ENCODE data around the gene DNAJB13.

- TF ChIP-seq SMC3 (IDR thresholded peaks at IDR 0.05; ENCODE audit: low read depth, low read length) (no peak), RCOR1 (IDR thresholded peaks at IDR 0.05; ENCODE audit: insufficient replicate concordance, low read length) (no peak), POLR2A (IDR thresholded peaks at IDR 0.05; ENCODE audit: low read depth, low read length) (no peak), RFX5 (IDR thresholded peaks at IDR 0.05; ENCODE audit: low read depth, low read length) (no peak), MAFK (IDR thresholded peaks at IDR 0.05; ENCODE audit: low read depth, low read length) (no peak), MAZ (IDR thresholded peaks at IDR 0.05; ENCODE audit: borderline replicate concordance, low read depth, low read length) (no peak), RAD21 (IDR thresholded peaks at IDR 0.05; ENCODE audit: low read length) (no peak)
- TF ChIP-seq, protein P1, sequence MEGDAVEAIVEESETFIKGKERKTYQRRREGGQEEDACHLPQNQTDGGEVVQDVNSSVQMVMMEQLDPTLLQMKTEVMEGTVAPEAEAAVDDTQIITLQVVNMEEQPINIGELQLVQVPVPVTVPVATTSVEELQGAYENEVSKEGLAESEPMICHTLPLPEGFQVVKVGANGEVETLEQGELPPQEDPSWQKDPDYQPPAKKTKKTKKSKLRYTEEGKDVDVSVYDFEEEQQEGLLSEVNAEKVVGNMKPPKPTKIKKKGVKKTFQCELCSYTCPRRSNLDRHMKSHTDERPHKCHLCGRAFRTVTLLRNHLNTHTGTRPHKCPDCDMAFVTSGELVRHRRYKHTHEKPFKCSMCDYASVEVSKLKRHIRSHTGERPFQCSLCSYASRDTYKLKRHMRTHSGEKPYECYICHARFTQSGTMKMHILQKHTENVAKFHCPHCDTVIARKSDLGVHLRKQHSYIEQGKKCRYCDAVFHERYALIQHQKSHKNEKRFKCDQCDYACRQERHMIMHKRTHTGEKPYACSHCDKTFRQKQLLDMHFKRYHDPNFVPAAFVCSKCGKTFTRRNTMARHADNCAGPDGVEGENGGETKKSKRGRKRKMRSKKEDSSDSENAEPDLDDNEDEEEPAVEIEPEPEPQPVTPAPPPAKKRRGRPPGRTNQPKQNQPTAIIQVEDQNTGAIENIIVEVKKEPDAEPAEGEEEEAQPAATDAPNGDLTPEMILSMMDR (conservative IDR thresholded peaks at IDR 0.05; ENCODE audit: low read depth, low read length), result no peak
Observed at GRCh38 chr11:73972187-73972586, 21.4 kb downstream of the DNAJB13 start.

Data from IMR-90 (cell line).